ENCODE measurements around the gene CXXC5.
A peak's percentile ranks its signal among the peaks of the same experiment; 100 is the strongest.
"Not testable (repeated sequence)": the region's sequence is repeated elsewhere in the genome, so short reads cannot be mapped to it uniquely, and the experiment has no call there.

Gene CXXC5

GRCh38 chr5:139712412-139712811, 64.3 kb downstream of the CXXC5 start:
- DNase-seq (no peak), ATAC-seq (ENCODE audit: insufficient read depth, low read depth) (no peak)
- no peaks in the 10 kb centered on the region for H3K9me3 ChIP-seq (ENCODE audit: insufficient read depth, low read length, severe bottlenecking)
- H2AFZ ChIP-seq (ENCODE audit: low read depth, low read length): no peak overlapping the region
- no peaks in the 10 kb centered on the region for H3K27me3 ChIP-seq (ENCODE audit: insufficient read depth, low read length, poor library complexity)
- no peak overlapping the region; the same call in 1 of the 2 replicates for H3K4me2 ChIP-seq (ENCODE audit: insufficient read depth, low read length)
- H3K27ac ChIP-seq (ENCODE audit: low read length): 0 out of 2 replicates have a peak overlapping the region, but pooled peaks have one; percentile 2
- TF ChIP-seq EZH2 (IDR thresholded peaks at IDR 0.05; ENCODE audit: borderline replicate concordance, low read depth, low read length, severe bottlenecking) (no peak), CTCF (IDR thresholded peaks at IDR 0.05; ENCODE audit: borderline replicate concordance, extremely low read depth, low read length, poor library complexity, severe bottlenecking) (no peak)
- no peak overlapping the region for H3K4me3 ChIP-seq (ENCODE audit: low read depth in 1 of 2, low read length in 2 of 2)
- H3K4me1 ChIP-seq (ENCODE audit: insufficient read depth, low read length): peaks cover 58% of the 10 kb centered on the region
- H4K20me1 ChIP-seq (ENCODE audit: insufficient read depth, low read length): no peaks in the 10 kb centered on the region
- H3K36me3 ChIP-seq (ENCODE audit: insufficient read depth, low read length): no peaks in the 10 kb centered on the region
- H3K79me2 ChIP-seq (ENCODE audit: insufficient read depth, low read length): peaks cover 5% of the 10 kb centered on the region; the same call in 1 of the 2 replicates
- H3K9ac ChIP-seq (ENCODE audit: low read depth, low read length): no peak overlapping the region

- not testable (repeated sequence) for H3K4me3 ChIP-seq (ENCODE audit: low read depth in 1 of 2, low read length in 2 of 2); H4K20me1 ChIP-seq (ENCODE audit: insufficient read depth, low read length); H3K9ac ChIP-seq (ENCODE audit: low read depth, low read length); H3K79me2 ChIP-seq (ENCODE audit: insufficient read depth, low read length); H3K9me3 ChIP-seq (ENCODE audit: insufficient read depth, low read length, severe bottlenecking); DNase-seq; H2AFZ ChIP-seq (ENCODE audit: low read depth, low read length); ATAC-seq (ENCODE audit: insufficient read depth, low read depth); H3K36me3 ChIP-seq (ENCODE audit: insufficient read depth, low read length); H3K27ac ChIP-seq (ENCODE audit: low read length); H3K4me2 ChIP-seq (ENCODE audit: insufficient read depth, low read length); H3K27me3 ChIP-seq (ENCODE audit: insufficient read depth, low read length, poor library complexity)
- peaks cover 44% of the 10 kb centered on the region for H3K4me1 ChIP-seq (ENCODE audit: insufficient read depth, low read length)
Observed at GRCh38 chr5:139713898-139714297, 65.7 kb downstream of the CXXC5 start.

- TF ChIP-seq EZH2 (IDR thresholded peaks at IDR 0.05; ENCODE audit: borderline replicate concordance, low read depth, low read length, severe bottlenecking): no peak
- TF ChIP-seq CTCF (IDR thresholded peaks at IDR 0.05; ENCODE audit: borderline replicate concordance, extremely low read depth, low read length, poor library complexity, severe bottlenecking): no peak
Observed at GRCh38 chr5:139717221-139717620, 69.1 kb downstream of the CXXC5 start.

GRCh38 chr5:139718403-139718802, 70.3 kb downstream of the CXXC5 start:
- H3K27ac ChIP-seq (ENCODE audit: low read length): not testable (repeated sequence)

More at GRCh38 chr5:139717221-139717620, 69.1 kb downstream of the CXXC5 start:
- no peak overlapping the region for H2AFZ ChIP-seq (ENCODE audit: low read depth, low read length)
- H3K4me3 ChIP-seq (ENCODE audit: low read depth in 1 of 2, low read length in 2 of 2): no peak overlapping the region
- H3K79me2 ChIP-seq (ENCODE audit: insufficient read depth, low read length): peaks cover 5% of the 10 kb centered on the region; the same call in 1 of the 2 replicates
- no peak for DNase-seq
- no peak for ATAC-seq (ENCODE audit: insufficient read depth, low read depth)
- H3K27me3 ChIP-seq (ENCODE audit: insufficient read depth, low read length, poor library complexity): no peaks in the 10 kb centered on the region
- 0 out of 2 replicates have a peak, but pooled peaks cover 4% of the 10 kb centered on the region for H3K36me3 ChIP-seq (ENCODE audit: insufficient read depth, low read length)
- peaks cover 12% of the 10 kb centered on the region for H3K4me1 ChIP-seq (ENCODE audit: insufficient read depth, low read length)
- peaks cover 5% of the 10 kb centered on the region for H3K9me3 ChIP-seq (ENCODE audit: insufficient read depth, low read length, severe bottlenecking)
- H3K27ac ChIP-seq (ENCODE audit: low read length): no peak overlapping the region
- H3K4me2 ChIP-seq (ENCODE audit: insufficient read depth, low read length): no peak overlapping the region
- no peaks in the 10 kb centered on the region for H4K20me1 ChIP-seq (ENCODE audit: insufficient read depth, low read length)
- no peak overlapping the region for H3K9ac ChIP-seq (ENCODE audit: low read depth, low read length)

GRCh38 chr5:139719970-139720369, 71.8 kb downstream of the CXXC5 start:
- H3K27ac ChIP-seq (ENCODE audit: low read length); ATAC-seq (ENCODE audit: insufficient read depth, low read depth); H3K27me3 ChIP-seq (ENCODE audit: insufficient read depth, low read length, poor library complexity); H2AFZ ChIP-seq (ENCODE audit: low read depth, low read length); H3K4me2 ChIP-seq (ENCODE audit: insufficient read depth, low read length); H3K9ac ChIP-seq (ENCODE audit: low read depth, low read length); DNase-seq; H3K4me3 ChIP-seq (ENCODE audit: low read depth in 1 of 2, low read length in 2 of 2); H3K79me2 ChIP-seq (ENCODE audit: insufficient read depth, low read length); H3K36me3 ChIP-seq (ENCODE audit: insufficient read depth, low read length); H4K20me1 ChIP-seq (ENCODE audit: insufficient read depth, low read length); H3K9me3 ChIP-seq (ENCODE audit: insufficient read depth, low read length, severe bottlenecking); H3K4me1 ChIP-seq (ENCODE audit: insufficient read depth, low read length): not testable (repeated sequence)

More at GRCh38 chr5:139718403-139718802, 70.3 kb downstream of the CXXC5 start:
- DNase-seq; H3K79me2 ChIP-seq (ENCODE audit: insufficient read depth, low read length); H4K20me1 ChIP-seq (ENCODE audit: insufficient read depth, low read length); H3K4me1 ChIP-seq (ENCODE audit: insufficient read depth, low read length); H3K27me3 ChIP-seq (ENCODE audit: insufficient read depth, low read length, poor library complexity); H3K4me2 ChIP-seq (ENCODE audit: insufficient read depth, low read length); ATAC-seq (ENCODE audit: insufficient read depth, low read depth); H2AFZ ChIP-seq (ENCODE audit: low read depth, low read length); H3K36me3 ChIP-seq (ENCODE audit: insufficient read depth, low read length); H3K9ac ChIP-seq (ENCODE audit: low read depth, low read length); H3K9me3 ChIP-seq (ENCODE audit: insufficient read depth, low read length, severe bottlenecking); H3K4me3 ChIP-seq (ENCODE audit: low read depth in 1 of 2, low read length in 2 of 2): not testable (repeated sequence)

Measured in DND-41 (cell line).